CD4-positive, CD25-positive, alpha-beta regulatory T cell (primary cell): ENCODE data around the gene LINS1. TPM values are rescaled to one million over a fixed set of nuclear protein-coding genes. Genes with fewer than 3 reads are reported as not detected.

Experiments used
- ATAC-seq, 2 donors: fragments of 150-1000 bp; cut with Tn5 transposase; one replicate each; pipeline ENCODE4 v1.10.0; 2021; ENCODE audit warnings: low read depth in 2 of 2, moderate number of reproducible peaks in 2 of 2, moderate library complexity in 1 of 2
- DNase-seq, 3 donors: peaks; one replicate each; pipeline versions ENCODE4 v3.0.0 to v3.0.0-alpha.2; 2012 to 2022; ENCODE audit warnings: mixed read lengths in 1 of 3
- H3K27ac ChIP-seq: one replicate; pipeline ENCODE4 v1.7.0; 2013; ENCODE audit warnings: mild to moderate bottlenecking, low read length; ENCODE audit not compliant: insufficient read depth, poor library complexity, severe bottlenecking
- H3K27me3 ChIP-seq: one replicate; pipeline ENCODE4 v1.7.0; 2013; ENCODE audit warnings: low read length; ENCODE audit not compliant: control insufficient read depth, insufficient read depth
- H3K36me3 ChIP-seq: one replicate; pipeline ENCODE4 v1.7.0; 2013; ENCODE audit warnings: mild to moderate bottlenecking, low read length, moderate library complexity; ENCODE audit not compliant: control insufficient read depth, insufficient read depth
- H3K4me1 ChIP-seq: 2 replicates; pipeline ENCODE4 v1.7.0; 2013; ENCODE audit warnings: mild to moderate bottlenecking, low read length; ENCODE audit not compliant: insufficient read depth, control insufficient read depth, poor library complexity, severe bottlenecking
- H3K4me3 ChIP-seq: one replicate; pipeline ENCODE4 v1.7.0; 2013; ENCODE audit warnings: low read depth, mild to moderate bottlenecking, low read length, moderate library complexity
- H3K9me3 ChIP-seq, 2 experiments: 1 replicate in 1 of 2; 2 replicates in 1 of 2; pipeline ENCODE4 v1.7.0; 2013; ENCODE audit warnings: low read length in 2 of 2, mild to moderate bottlenecking in 1 of 2, moderate library complexity in 1 of 2; ENCODE audit not compliant: control insufficient read depth in 2 of 2
- H3K27ac Mint-ChIP-seq, 3 donors: one replicate each; pipeline ENCODE4 v1.8.0; 2020 to 2022; ENCODE audit warnings: mild to moderate bottlenecking in 3 of 3, mixed read lengths in 3 of 3, moderate library complexity in 2 of 3
- H3K27me3 Mint-ChIP-seq: one replicate; pipeline ENCODE4 v1.8.0; 2022; ENCODE audit warnings: mild to moderate bottlenecking, mixed read lengths
- H3K36me3 Mint-ChIP-seq: one replicate; pipeline ENCODE4 v1.8.0; 2020; ENCODE audit warnings: mixed read lengths
- H3K4me1 Mint-ChIP-seq, 4 donors: one replicate each; pipeline ENCODE4 v1.8.0; 2020 to 2022; ENCODE audit warnings: mixed read lengths in 4 of 4, mild to moderate bottlenecking in 1 of 4
- H3K4me3 Mint-ChIP-seq, 4 donors: one replicate each; pipeline ENCODE4 v1.8.0; 2020 to 2022; ENCODE audit warnings: mild to moderate bottlenecking in 4 of 4, mixed read lengths in 4 of 4, moderate library complexity in 3 of 4
- H3K9me3 Mint-ChIP-seq, 7 donors: one replicate each; pipeline ENCODE4 v1.8.0; 2020 to 2022; ENCODE audit warnings: mixed read lengths in 7 of 7, mild to moderate bottlenecking in 3 of 7, moderate library complexity in 2 of 7
- polyA plus RNA-seq, 4 donors: library from polyadenylated mRNA; unstranded; fragments of 300-500 nt; fragmentation: Illumina TruSeq; gene quantifications; one replicate each; pipeline ENCODE4 v1.2.3, GENCODE V29; 2021
- total RNA-seq: library from RNA; stranded (reverse); gene quantifications from one replicate; pipeline ENCODE4 v1.2.3, GENCODE V29; 2022

LINS1 gene
- total and polyA plus RNA-seq, 5 donors from 2014 or later, result 37.8 to 62.8 (median 55.8) TPM

GRCh38 chr15:100638177-100638730 lies 36.3 kb upstream of the LINS1 start:
- H3K4me3 Mint-ChIP-seq, result no peak overlapping the region
- ATAC-seq (no peak), DNase-seq (no peak)
- H3K4me1 Mint-ChIP-seq, result peaks cover 25 to 75% (median 57%) of the 10 kb centered on the region in 4 donors
- Histone ChIP-seq H3K27me3 (no peaks in the 10 kb centered on the region), H3K4me3 (no peak overlapping the region), H3K36me3 (no peaks in the 10 kb centered on the region), H3K27ac (no peak overlapping the region), H3K9me3 (no peaks in the 10 kb centered on the region), H3K4me1 (peaks cover 8% of the 10 kb centered on the region)
- H3K27me3 Mint-ChIP-seq, result no peaks in the 10 kb centered on the region
- no peaks in the 10 kb centered on the region for H3K9me3 Mint-ChIP-seq
- peaks cover 26% of the 10 kb centered on the region for H3K36me3 Mint-ChIP-seq
- peak overlapping the region in 1 of 3 donors; percentile 91 for H3K27ac Mint-ChIP-seq

- DNase-seq (no peak), ATAC-seq (no peak)
- Mint-ChIP-seq H3K36me3 (peaks cover 44% of the 10 kb centered on the region), H3K9me3 (no peaks in the 10 kb centered on the region), H3K27ac (peak overlapping the region; percentile 52 to 76 (median 57)), H3K4me3 (no peak overlapping the region), H3K27me3 (no peaks in the 10 kb centered on the region), H3K4me1 (peaks cover 15 to 76% (median 53%) of the 10 kb centered on the region in 4 donors)
- Histone ChIP-seq H3K27ac (no peak overlapping the region), H3K4me3 (no peak overlapping the region), H3K9me3 (no peaks in the 10 kb centered on the region), H3K36me3 (peaks cover 21% of the 10 kb centered on the region), H3K4me1 (peaks cover 8% of the 10 kb centered on the region), H3K27me3 (no peaks in the 10 kb centered on the region)
Measured at GRCh38 chr15:100635406-100636071, 33.6 kb upstream of the LINS1 start.

GRCh38 chr15:100633763-100634075 lies 31.7 kb upstream of the LINS1 start:
- H3K4me1 Mint-ChIP-seq, result peaks cover 15 to 74% (median 51%) of the 10 kb centered on the region in 4 donors
- H3K27me3 ChIP-seq, result no peaks in the 10 kb centered on the region
- H3K27me3 Mint-ChIP-seq, result no peaks in the 10 kb centered on the region
- H3K9me3 ChIP-seq, result no peaks in the 10 kb centered on the region
- DNase-seq (no peak), ATAC-seq (no peak)
- H3K36me3 ChIP-seq, result peaks cover 33% of the 10 kb centered on the region
- H3K9me3 Mint-ChIP-seq, result no peaks in the 10 kb centered on the region
- H3K4me3 Mint-ChIP-seq, result no peak overlapping the region
- H3K36me3 Mint-ChIP-seq, result peaks cover 48% of the 10 kb centered on the region
- peak overlapping the region in 1 of 3 donors; percentile 23 for H3K27ac Mint-ChIP-seq
- no peak overlapping the region for H3K27ac ChIP-seq
- peaks cover 8% of the 10 kb centered on the region for H3K4me1 ChIP-seq
- no peak overlapping the region for H3K4me3 ChIP-seq

GRCh38 chr15:100631831-100632230 lies 29.8 kb upstream of the LINS1 start:
- ATAC-seq (no peak), DNase-seq (no peak)
- H3K36me3 Mint-ChIP-seq, result peaks cover 35% of the 10 kb centered on the region
- no peaks in the 10 kb centered on the region for H3K9me3 Mint-ChIP-seq
- H3K27me3 Mint-ChIP-seq, result no peaks in the 10 kb centered on the region
- H3K27ac Mint-ChIP-seq, result no peak overlapping the region
- H3K4me3 ChIP-seq, result no peak overlapping the region
- no peak overlapping the region for H3K27ac ChIP-seq
- peaks cover 14 to 64% (median 48%) of the 10 kb centered on the region in 4 donors for H3K4me1 Mint-ChIP-seq
- peaks cover 8% of the 10 kb centered on the region for H3K4me1 ChIP-seq
- H3K36me3 ChIP-seq, result peaks cover 33% of the 10 kb centered on the region
- no peaks in the 10 kb centered on the region for H3K27me3 ChIP-seq
- H3K9me3 ChIP-seq, result no peaks in the 10 kb centered on the region
- H3K4me3 Mint-ChIP-seq, result no peak overlapping the region

DNA sequence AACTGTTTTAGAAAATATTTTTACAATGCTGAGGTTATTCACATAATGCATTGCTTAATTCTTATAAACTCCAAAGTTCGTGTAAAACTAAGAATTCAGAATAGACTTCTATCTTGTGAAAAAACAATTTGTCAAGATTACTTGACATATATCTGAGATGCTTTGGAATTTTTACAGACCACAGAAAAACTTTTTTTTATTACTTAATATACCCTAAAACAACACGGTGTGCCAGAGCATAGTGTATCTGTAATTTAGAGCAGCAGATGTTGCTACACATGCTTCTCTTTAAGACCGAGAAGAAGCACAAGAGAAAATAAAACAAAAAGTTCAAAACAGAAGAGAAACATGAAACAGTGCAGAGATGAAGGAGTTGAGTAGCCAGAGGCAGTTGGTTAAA lies 26.8 kb upstream of the LINS1 start:
- Histone ChIP-seq H3K4me3 (no peak overlapping the region), H3K4me1 (peaks cover 3% of the 10 kb centered on the region), H3K27ac (no peak overlapping the region), H3K9me3 (no peaks in the 10 kb centered on the region), H3K36me3 (peaks cover 36% of the 10 kb centered on the region), H3K27me3 (no peaks in the 10 kb centered on the region)
- DNase-seq, result no peak
- Mint-ChIP-seq H3K27me3 (no peaks in the 10 kb centered on the region), H3K36me3 (peaks cover 26% of the 10 kb centered on the region), H3K9me3 (no peaks in the 10 kb centered on the region), H3K4me1 (peaks cover 20 to 50% (median 34%) of the 10 kb centered on the region in 4 donors), H3K4me3 (no peak overlapping the region), H3K27ac (peak overlapping the region in 1 of 3 donors; percentile 27)
- no peak for ATAC-seq

DNA sequence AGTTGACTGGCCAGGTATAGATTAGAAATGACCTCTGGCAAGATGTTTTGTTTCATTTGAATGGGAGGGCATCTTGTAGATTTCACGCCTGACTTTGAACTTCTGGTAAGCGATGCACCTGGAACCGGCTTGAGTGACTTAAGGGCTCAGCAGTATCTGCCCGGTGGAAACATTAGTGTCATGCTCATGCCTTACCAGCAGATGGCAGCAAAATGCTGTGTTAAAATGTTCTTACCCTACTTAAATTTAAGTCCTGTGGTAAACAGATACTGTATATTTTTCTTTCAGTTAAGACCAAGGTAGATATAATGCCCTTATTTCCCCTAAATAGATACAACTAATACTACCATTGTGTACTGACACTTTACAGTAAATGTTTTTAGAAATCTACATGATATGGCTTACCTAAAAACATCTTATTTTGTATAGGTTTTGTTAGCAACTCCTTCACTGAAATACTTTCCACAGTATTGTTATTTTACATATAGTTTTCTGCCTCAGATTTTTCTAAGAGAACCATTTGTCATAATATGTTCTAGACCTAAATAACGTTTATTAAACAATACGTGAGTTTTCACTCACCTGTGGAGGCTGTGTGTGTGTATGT lies 25.9 kb upstream of the LINS1 start:
- Histone ChIP-seq H3K9me3 (no peaks in the 10 kb centered on the region), H3K27ac (no peak overlapping the region), H3K4me1 (no peaks in the 10 kb centered on the region), H3K36me3 (peaks cover 36% of the 10 kb centered on the region), H3K4me3 (no peak overlapping the region), H3K27me3 (no peaks in the 10 kb centered on the region)
- H3K4me1 Mint-ChIP-seq, result peaks cover 18 to 44% (median 26%) of the 10 kb centered on the region in 4 donors
- H3K36me3 Mint-ChIP-seq, result peaks cover 25% of the 10 kb centered on the region
- no peaks in the 10 kb centered on the region for H3K9me3 Mint-ChIP-seq
- H3K27ac Mint-ChIP-seq, result peak overlapping the region; percentile 5 to 52 (median 9)
- no peaks in the 10 kb centered on the region for H3K27me3 Mint-ChIP-seq
- DNase-seq, result peak; percentile 53 to 85 (median 69)
- peak; percentile 83 to 88 for ATAC-seq
- H3K4me3 Mint-ChIP-seq, result no peak overlapping the region

DNA sequence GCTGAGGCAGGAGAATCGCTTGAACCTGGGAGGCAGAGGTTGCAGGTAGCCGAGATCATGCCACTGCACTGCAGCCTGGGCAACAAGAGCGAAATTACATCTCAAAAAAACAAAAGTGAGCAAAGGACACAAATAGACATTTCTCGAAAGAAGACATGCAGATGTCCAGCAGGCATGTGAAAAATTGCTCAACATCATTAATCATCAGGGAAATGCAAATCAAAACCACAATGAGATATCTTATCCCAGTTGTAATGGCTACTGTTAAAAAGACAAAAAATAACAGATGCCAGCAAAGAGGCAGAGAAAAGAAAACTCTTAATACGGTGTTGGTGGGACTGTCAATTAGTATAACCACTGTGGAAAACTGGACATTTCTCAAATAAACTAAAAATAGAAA lies 21.3 kb upstream of the LINS1 start:
- no peaks in the 10 kb centered on the region for H3K27me3 Mint-ChIP-seq
- DNase-seq (no peak), ATAC-seq (no peak)
- no peak overlapping the region for H3K27ac Mint-ChIP-seq
- H3K4me1 Mint-ChIP-seq, result peaks cover 5 to 22% (median 21%) of the 10 kb centered on the region in 4 donors
- no peak overlapping the region for H3K4me3 Mint-ChIP-seq
- H3K9me3 ChIP-seq, result no peaks in the 10 kb centered on the region
- no peak overlapping the region for H3K4me3 ChIP-seq
- no peaks in the 10 kb centered on the region for H3K9me3 Mint-ChIP-seq
- no peaks in the 10 kb centered on the region for H3K27me3 ChIP-seq
- H3K36me3 ChIP-seq, result peaks cover 21% of the 10 kb centered on the region
- H3K4me1 ChIP-seq, result no peaks in the 10 kb centered on the region
- H3K36me3 Mint-ChIP-seq, result peaks cover 25% of the 10 kb centered on the region
- no peak overlapping the region for H3K27ac ChIP-seq
